Pancreas (tissue), 10 donors: ENCODE data around the gene HMGXB3. TPM values are rescaled to one million over a fixed set of nuclear protein-coding genes. Genes with fewer than 3 reads are reported as not detected.

Experiments used
- ATAC-seq, 4 donors: fragments of 200-7000 bp; cut with Tn5 transposase; one replicate each; pipeline versions ENCODE4 v1.8.0 to v1.9.1; 2020; ENCODE audit warnings: mild to moderate bottlenecking in 4 of 4, moderate library complexity in 4 of 4
- DNase-seq, 6 donors: peaks; one replicate each; pipeline ENCODE4 v3.0.0-alpha.2; 2020
- FAIRE-seq: peaks from 2 replicates; lab custom pipeline; 2012; peaks lifted over from hg19 to GRCh38; lab: Jason Lieb, UNC
- H3K27ac ChIP-seq, 4 donors: fragments of 200-600 bp; sonication (generic); 1 replicate in 3 of 4; 2 replicates in 1 of 4; pipeline versions ENCODE4 v1.5.0 to v1.8.0; 2020
- H3K27me3 ChIP-seq, 4 donors: fragments of 200-600 bp; one replicate each; pipeline ENCODE4 v1.8.0; 2021
- H3K36me3 ChIP-seq, 3 donors: fragments of 200-600 bp; sonication (generic) in 1 of 3; one replicate each; pipeline versions ENCODE4 v1.5.0 to v1.8.0; 2020 to 2021
- H3K4me1 ChIP-seq, 3 donors: fragments of 200-600 bp; one replicate each; pipeline ENCODE4 v1.8.0; 2021
- H3K4me3 ChIP-seq, 4 donors: fragments of 200-600 bp; sonication (generic) in 2 of 4; one replicate each; pipeline versions ENCODE4 v1.5.0 to v1.8.0; 2020 to 2021
- H3K9me3 ChIP-seq, 4 donors: fragments of 200-600 bp; one replicate each; pipeline ENCODE4 v1.8.0; 2021
- CTCF ChIP-seq, 4 donors: fragments of 200-600 bp; sonication (generic) in 3 of 4; IDR thresholded peaks; one replicate each; pipeline versions ENCODE4 v1.5.0 to v1.8.0; 2021; ENCODE audit warnings: antibody characterized with exemption in 4 of 4
- WGBS, 2 donors: extraction: QIAGEN DNeasy Blood & Tissue Kit; methylation state at CpG; one replicate each; pipeline ENCODE4 v1.1.7; 2013; 5-methylcytosine and 5-hydroxymethylcytosine counted together
- intact Hi-C, 3 donors: fragments of 100-400 bp; cut with DNase I; formaldehyde crosslinking; loops; one replicate each; pipeline versions ENCODE4 v1.11.1 to v1.14.2; 2022
- polyA plus RNA-seq, 2 donors: library from polyadenylated mRNA; stranded (reverse); fragments of 200-250 nt; gene quantifications; one replicate each; pipeline ENCODE4 v1.2.3, GENCODE V29; 2013
- total RNA-seq, 6 donors: library from RNA; stranded (reverse); fragmentation: NEBNext Ultra II Directional in 4 of 6; extraction: Animal tissue kit (Norgen Biotek cat#: 25700) in 4 of 6; gene quantifications; one replicate each; pipeline versions ENCODE4 v1.2.1 to v1.2.4, GENCODE V29; 2021 to 2023
- donor health status: healthy with polysubstance abuse.
- donor health status: DM: no; HTN: no; CAD: no; lungs with moderate emphysema.
- donor health status: DM: no; HTN: no; CAD: no.
- donor health status: control.
- donor health status: control.
- donor health status: Bipolar disorder and iron deficiency.
- donor health status: DM: yes; HTN: yes; CAD: no.
- donor health status: DM: no; HTN: no; CAD: no.
- donor health status: DM: no; HTN: no; CAD: no.
- donor health status: DM: yes; HTN: yes; CAD: no.

Gene HMGXB3
- total and polyA plus RNA-seq, 8 donors, result 8.6 to 21.4 (median 12.8) TPM

- Histone ChIP-seq H3K9me3 (no peaks in the 10 kb centered on the region), H3K4me3 (no peak overlapping the region), H3K4me1 (no peaks in the 10 kb centered on the region), H3K27ac (no peak overlapping the region), H3K36me3 (peaks cover 7 to 56% (median 22%) of the 10 kb centered on the region in 3 donors), H3K27me3 (no peaks in the 10 kb centered on the region)
- WGBS, 2 donors, result 90 to 98% methylated on average over 3 of the region's 3 CpGs
- intact Hi-C loops, result no loop called here
- ATAC-seq (no peak), DNase-seq (no peak), FAIRE-seq (no peak)
- no peak for TF ChIP-seq CTCF (IDR thresholded peaks at IDR 0.05)
These were observed 41.9 kb downstream of the HMGXB3 start for GRCh38 chr5:150042459-150042858.

GRCh38 chr5:150043657-150044328 is 43.3 kb downstream of the HMGXB3 start:
- TF ChIP-seq CTCF (IDR thresholded peaks at IDR 0.05), result no peak
- Histone ChIP-seq H3K9me3 (no peaks in the 10 kb centered on the region), H3K4me1 (no peaks in the 10 kb centered on the region), H3K27ac (no peak overlapping the region), H3K36me3 (peaks cover 7 to 64% (median 25%) of the 10 kb centered on the region in 3 donors), H3K27me3 (no peaks in the 10 kb centered on the region), H3K4me3 (no peak overlapping the region)
- intact Hi-C loops, result no loop called here
- DNase-seq (no peak), ATAC-seq (peak in 1 of 4 donors; percentile 41), FAIRE-seq (no peak)
- WGBS, 2 donors, result 78 to 81% methylated on average over 4 of the region's 4 CpGs

GRCh38 chr5:150044329-150044681 is 43.8 kb downstream of the HMGXB3 start:
- no peak for TF ChIP-seq CTCF (IDR thresholded peaks at IDR 0.05)

GRCh38 chr5:150044712-150045111 is 44.2 kb downstream of the HMGXB3 start:
- WGBS, 2 donors, result 87 to 91% methylated on average over 7 of the region's 7 CpGs
- Histone ChIP-seq H3K36me3 (peaks cover 7 to 73% (median 25%) of the 10 kb centered on the region in 3 donors), H3K27ac (no peak overlapping the region), H3K4me3 (no peak overlapping the region), H3K9me3 (no peaks in the 10 kb centered on the region), H3K4me1 (no peaks in the 10 kb centered on the region), H3K27me3 (no peaks in the 10 kb centered on the region)
- no peak for TF ChIP-seq CTCF (IDR thresholded peaks at IDR 0.05)
- DNase-seq, result no peak
- no peak for FAIRE-seq
- ATAC-seq, result no peak
- intact Hi-C loops, result no loop called here

More at GRCh38 chr5:150044329-150044681, 43.8 kb downstream of the HMGXB3 start:
- H3K4me3 ChIP-seq, result no peak overlapping the region
- H3K4me1 ChIP-seq, result no peaks in the 10 kb centered on the region
- H3K27me3 ChIP-seq, result no peaks in the 10 kb centered on the region
- H3K9me3 ChIP-seq, result no peaks in the 10 kb centered on the region
- DNase-seq (no peak), ATAC-seq (no peak), FAIRE-seq (no peak)
- H3K27ac ChIP-seq, result no peak overlapping the region
- intact Hi-C loops, result no loop called here
- H3K36me3 ChIP-seq, result peaks cover 7 to 69% (median 25%) of the 10 kb centered on the region in 3 donors

- no peaks in the 10 kb centered on the region for H3K4me1 ChIP-seq
- 85 to 88% methylated on average over 6 of the region's 6 CpGs for WGBS, 2 donors
- no peaks in the 10 kb centered on the region for H3K27me3 ChIP-seq
- TF ChIP-seq CTCF (IDR thresholded peaks at IDR 0.05), result no peak
- H3K4me3 ChIP-seq, result no peak overlapping the region
- intact Hi-C loops, result no loop called here
- ATAC-seq (no peak), FAIRE-seq (no peak), DNase-seq (no peak)
- no peaks in the 10 kb centered on the region for H3K9me3 ChIP-seq
- peaks cover 4 to 76% (median 28%) of the 10 kb centered on the region in 3 donors for H3K36me3 ChIP-seq
- H3K27ac ChIP-seq, result no peak overlapping the region
These were observed 45.0 kb downstream of the HMGXB3 start for GRCh38 chr5:150045549-150045948.
